Kidney (tissue), 14 donors: ENCODE data around the gene SLC9C1. TPM values are rescaled to one million over a fixed set of nuclear protein-coding genes. Genes with fewer than 3 reads are reported as not detected.

ENCODE experiments used
- DNase-seq, 5 donors: peaks; one replicate each; pipeline ENCODE4 v3.0.0-alpha.2; 2013 to 2020
- FAIRE-seq: peaks from 2 replicates; lab custom pipeline; 2012; peaks lifted over from hg19 to GRCh38; lab: Jason Lieb, UNC
- H3K27ac ChIP-seq, 2 donors: one replicate each; pipeline ENCODE4 v1.7.0; 2013; ENCODE audit warnings: low read depth in 2 of 2, low read length in 2 of 2, inconsistent platforms in 1 of 2
- H3K27me3 ChIP-seq: one replicate; pipeline ENCODE4 v1.7.1; 2013; ENCODE audit warnings: low read length, inconsistent platforms; ENCODE audit not compliant: control insufficient read depth, insufficient read depth
- H3K36me3 ChIP-seq, 3 donors: one replicate each; pipeline versions ENCODE4 v1.7.0 to v1.7.1; 2013; ENCODE audit warnings: low read length in 3 of 3, control low read depth in 1 of 3, inconsistent platforms in 1 of 3; ENCODE audit not compliant: insufficient read depth in 3 of 3, control insufficient read depth in 2 of 3
- H3K4me1 ChIP-seq, 3 donors: one replicate each; pipeline versions ENCODE4 v1.7.0 to v1.7.1; 2013; ENCODE audit warnings: low read length in 3 of 3, inconsistent platforms in 1 of 3, low read depth in 1 of 3; ENCODE audit not compliant: control insufficient read depth in 2 of 3, insufficient read depth in 2 of 3
- H3K4me3 ChIP-seq, 3 donors: one replicate each; pipeline versions ENCODE4 v1.7.0 to v1.8.1; 2013; ENCODE audit warnings: low read length in 3 of 3, control low read depth in 1 of 3, inconsistent platforms in 1 of 3
- H3K9ac ChIP-seq, 3 donors: one replicate each; pipeline versions ENCODE4 v1.7.0 to v1.7.1; 2013; ENCODE audit warnings: low read length in 3 of 3, control low read depth in 1 of 3, inconsistent platforms in 1 of 3
- H3K9me3 ChIP-seq, 3 donors: one replicate each; pipeline versions ENCODE4 v1.7.0 to v1.7.1; 2013; ENCODE audit warnings: low read length in 3 of 3, control low read depth in 1 of 3, inconsistent platforms in 1 of 3; ENCODE audit not compliant: control insufficient read depth in 2 of 3, insufficient read depth in 1 of 3
- CTCF ChIP-seq: IDR thresholded peaks from 3 replicates; pipeline ENCODE4 v1.5.1; 2012; ENCODE audit warnings: mild to moderate bottlenecking, moderate library complexity, borderline replicate concordance; ENCODE audit not compliant: insufficient read depth; ENCODE audit errors: extremely low read depth
- intact Hi-C: fragments of 100-400 bp; cut with DNase I; formaldehyde crosslinking; loops from one replicate; pipeline ENCODE4 v1.11.1; 2022
- microRNA-seq: library from miRNA; unstranded; fragments of <30 nt; microRNA quantifications from one replicate; pipeline ENCODE4 v1.2.0, GENCODE V29; 2020
- polyA plus RNA-seq: library from polyadenylated mRNA; stranded (reverse); fragments of 350-450 nt; fragmentation: Illumina TruSeq; extraction: RNeasy Lipid Tissue Mini Kit (QIAGEN cat#74804); gene quantifications from one replicate; pipeline ENCODE4 v1.2.3, GENCODE V29; 2014; ENCODE audit warnings: low read depth, low replicate concordance; ENCODE audit not compliant: insufficient read depth
- total RNA-seq: library from RNA; stranded (reverse); fragmentation: NEBNext Ultra II Directional; extraction: Animal tissue kit (Norgen Biotek cat#: 25700); gene quantifications from one replicate; pipeline ENCODE4 v1.2.1, GENCODE V29; 2021
- donor health status: control.
- donor health status: control.
- donor health status: control.
- donor health status: control.
- donor health status: control.
- donor health status: DM: yes; HTN: yes; CAD: no.
- donor health status: Normal renal cell carcinoma (clear cell type).

The SLC9C1 gene
- total and polyA plus RNA-seq, 2 donors from 2014 or later: 0.09 to 1.2 TPM

DNA sequence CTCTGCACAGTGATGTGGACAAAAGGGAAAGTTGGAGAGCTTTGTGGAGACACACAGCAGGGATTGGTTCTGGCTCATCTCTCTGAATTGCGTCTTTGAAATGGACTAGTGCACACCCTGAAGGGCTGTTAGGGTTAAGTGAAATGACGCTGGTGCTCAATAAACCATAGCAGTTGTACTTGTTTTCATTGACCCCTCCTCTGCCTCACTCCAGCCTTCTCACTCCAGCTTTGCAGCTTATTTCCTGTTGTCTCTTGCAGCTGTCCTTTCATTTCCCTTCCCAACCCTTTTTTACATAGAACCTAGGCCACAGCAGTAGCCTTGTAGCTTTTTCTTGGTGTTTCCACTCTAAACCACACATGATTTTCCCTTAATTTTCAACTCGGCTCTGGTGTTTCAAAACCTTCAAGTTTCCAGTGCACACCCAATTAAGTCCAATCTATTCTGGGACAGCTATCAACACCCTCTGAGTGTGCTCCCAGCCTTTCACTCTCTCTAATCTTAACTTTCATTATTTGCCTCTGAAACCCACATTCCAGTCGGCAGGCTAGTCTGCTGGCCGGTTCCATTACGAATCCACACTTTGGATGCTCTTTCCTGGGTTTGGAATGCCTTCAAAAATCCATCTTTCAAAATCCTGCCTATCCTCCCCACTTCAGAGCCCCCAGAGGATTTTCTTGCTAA, 201.4 kb downstream of the SLC9C1 start:
- FAIRE-seq: no peak

GRCh38 chr3:112090887-112091586, 203.0 kb downstream of the SLC9C1 start:
- Histone ChIP-seq H3K27ac (no peak overlapping the region), H3K4me3 (no peak overlapping the region), H3K27me3 (no peaks in the 10 kb centered on the region), H3K4me1 (peaks cover 2 to 7% (median 5%) of the 10 kb centered on the region in 3 donors), H3K9me3 (no peaks in the 10 kb centered on the region), H3K36me3 (no peaks in the 10 kb centered on the region), H3K9ac (no peak overlapping the region)
- FAIRE-seq (no peak), DNase-seq (peak in 4 of 5 donors; percentile 42 to 53 (median 50))
- intact Hi-C loops: no loop called here
- no peak for TF ChIP-seq CTCF

More for the DNA sequence above, 201.4 kb downstream of the SLC9C1 start:
- Histone ChIP-seq H3K27me3 (no peaks in the 10 kb centered on the region), H3K36me3 (no peaks in the 10 kb centered on the region), H3K9ac (no peak overlapping the region), H3K4me1 (peaks cover 2 to 5% (median 3%) of the 10 kb centered on the region in 3 donors), H3K4me3 (peak overlapping the region in 1 of 3 donors; percentile 30), H3K27ac (no peak overlapping the region), H3K9me3 (no peaks in the 10 kb centered on the region)
- peak in 2 of 5 donors; percentile 41 to 42 for DNase-seq
- no peak for TF ChIP-seq CTCF
- intact Hi-C loops: no loop called here

Small RNAs within 50 kb of the gene (microRNA-seq; reads per million reads assigned to microRNA genes)
- not detected for gene MIR567

Other genes with a start within 250 kb of the SLC9C1 start
- gene C3orf52, start 207.8 kb downstream of the SLC9C1 start, total RNA-seq: 5.2 TPM
- gene C3orf52, start 207.8 kb downstream of the SLC9C1 start, polyA plus RNA-seq: 3.8 TPM
- gene GCSAM, start 161.0 kb downstream of the SLC9C1 start, total RNA-seq: 0.88 TPM
- gene GCSAM, start 161.0 kb downstream of the SLC9C1 start, polyA plus RNA-seq: not detected
- 16.8 TPM for gene CD200, start 38.9 kb upstream of the SLC9C1 start, total RNA-seq
- gene CD200, start 38.9 kb upstream of the SLC9C1 start, polyA plus RNA-seq: 8.5 TPM
- 3.2 TPM for gene BTLA, start 205.3 kb upstream of the SLC9C1 start, total RNA-seq
- gene BTLA, start 205.3 kb upstream of the SLC9C1 start, polyA plus RNA-seq: not detected